ENCODE data around the gene SELENOW. TPM values are rescaled to one million over a fixed set of nuclear protein-coding genes. Genes with fewer than 3 reads are reported as not detected.
"Not testable (repeated sequence)": the region's sequence is repeated elsewhere in the genome, so short reads cannot be mapped to it uniquely, and the experiment has no call there.

The SELENOW gene
- total and polyA plus RNA-seq, 2 donors (not counting 1 experiment from before 2014, with no cell fraction given) = 47.7 to 73.7 TPM

DNA sequence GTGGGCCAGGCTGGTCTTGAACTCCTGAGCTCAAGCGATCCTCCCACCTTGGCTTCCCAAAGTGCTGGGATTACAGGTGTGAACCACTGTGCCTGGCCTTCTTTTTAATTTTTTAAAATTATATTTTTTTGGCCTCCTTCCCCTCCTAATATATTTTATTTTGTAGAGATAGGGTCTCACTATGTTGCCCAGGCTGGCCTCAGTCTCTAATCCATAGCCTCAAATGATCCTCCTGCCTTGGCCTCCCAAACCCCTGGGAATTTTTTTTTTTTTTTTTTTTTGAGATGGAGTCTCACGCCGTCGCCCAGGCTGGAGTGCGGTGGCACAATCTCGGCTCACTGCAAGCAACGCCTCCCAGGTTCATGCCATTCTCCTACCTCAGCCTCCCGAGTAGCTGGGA lies 37.8 kb downstream of the SELENOW start:
- CTCF ChIA-PET = interaction anchor here (0.8 kb wide), 1 partner anchor 457 kb away, joined by 3 read pairs; no protein-coding TSS in a partner anchor
- intact Hi-C loops (cut with micrococcal nuclease) = not testable (repeated sequence)

GRCh38 chr19:47818221-47818620 lies 39.7 kb downstream of the SELENOW start:
- intact Hi-C loops (cut with micrococcal nuclease); H3K4me3 Mint-ChIP-seq; H2AFZ ChIP-seq (ENCODE audit: insufficient read depth, low read depth, low read length, poor library complexity, severe bottlenecking); CTCF ChIA-PET; H3K4me1 Mint-ChIP-seq; H4K20me1 ChIP-seq (ENCODE audit: control insufficient read depth, insufficient read depth, low read length, poor library complexity, severe bottlenecking); H3K27ac ChIP-seq (ENCODE audit: low read length in 2 of 2); H3K9me3 Mint-ChIP-seq (ENCODE audit: insufficient read depth); H3K4me2 ChIP-seq (replicated peaks; ENCODE audit: low read depth, low read length, poor library complexity, severe bottlenecking); H3K79me2 ChIP-seq (ENCODE audit: control insufficient read depth, insufficient read depth, low read length); H3K4me1 ChIP-seq (ENCODE audit: control insufficient read depth in 2 of 2, insufficient read depth in 2 of 2, low read length in 2 of 2); POLR2A ChIA-PET; ATAC-seq (ENCODE audit: low read depth); H3K9ac ChIP-seq (ENCODE audit: low read length); H3K9me3 ChIP-seq (ENCODE audit: control extremely low read depth in 1 of 3, control insufficient read depth in 2 of 3, insufficient read depth in 1 of 3, low read length in 2 of 3); H3K4me3 ChIP-seq (ENCODE audit: control extremely low read depth in 1 of 5, extremely low read depth in 1 of 5, insufficient read depth in 1 of 5, low read depth in 2 of 5, low read length in 4 of 5); DNase-seq; H3K36me3 ChIP-seq (replicated peaks in 1 of 2; ENCODE audit: control extremely low read depth in 1 of 2, control insufficient read depth in 1 of 2, extremely low read depth in 1 of 2, insufficient read depth in 2 of 2, low read length in 1 of 2): not testable (repeated sequence)
- peak overlapping the region; percentile 37 for H3K27ac Mint-ChIP-seq
- peaks cover 0 to 26% (median 4%) of the 10 kb centered on the region in 4 experiments for H3K27me3 ChIP-seq (replicated peaks in 1 of 4; ENCODE audit: control extremely low read depth in 1 of 4, control insufficient read depth in 3 of 4, insufficient read depth in 4 of 4, low read length in 3 of 4)
- peaks cover 43% of the 10 kb centered on the region for H3K27me3 Mint-ChIP-seq
- 88% methylated on average over 1 of the region's 1 CpG for WGBS (ENCODE audit: insufficient coverage)

More for the DNA sequence above, 37.8 kb downstream of the SELENOW start:
- not testable (repeated sequence) for H3K4me3 Mint-ChIP-seq; H3K4me1 Mint-ChIP-seq; H3K9me3 ChIP-seq (ENCODE audit: control extremely low read depth in 1 of 3, control insufficient read depth in 2 of 3, insufficient read depth in 1 of 3, low read length in 2 of 3); H3K9ac ChIP-seq (ENCODE audit: low read length); H3K79me2 ChIP-seq (ENCODE audit: control insufficient read depth, insufficient read depth, low read length); H3K4me1 ChIP-seq (ENCODE audit: control insufficient read depth in 2 of 2, insufficient read depth in 2 of 2, low read length in 2 of 2); H2AFZ ChIP-seq (ENCODE audit: insufficient read depth, low read depth, low read length, poor library complexity, severe bottlenecking); H3K27ac Mint-ChIP-seq; H3K36me3 ChIP-seq (replicated peaks in 1 of 2; ENCODE audit: control extremely low read depth in 1 of 2, control insufficient read depth in 1 of 2, extremely low read depth in 1 of 2, insufficient read depth in 2 of 2, low read length in 1 of 2); H4K20me1 ChIP-seq (ENCODE audit: control insufficient read depth, insufficient read depth, low read length, poor library complexity, severe bottlenecking); H3K4me3 ChIP-seq (ENCODE audit: control extremely low read depth in 1 of 5, extremely low read depth in 1 of 5, insufficient read depth in 1 of 5, low read depth in 2 of 5, low read length in 4 of 5); H3K9me3 Mint-ChIP-seq (ENCODE audit: insufficient read depth); H3K27ac ChIP-seq (ENCODE audit: low read length in 2 of 2); H3K4me2 ChIP-seq (replicated peaks; ENCODE audit: low read depth, low read length, poor library complexity, severe bottlenecking); DNase-seq; ATAC-seq (ENCODE audit: low read depth)
- H3K27me3 Mint-ChIP-seq = peaks cover 34% of the 10 kb centered on the region
- no CpG with 5 or more reads among the region's 8 CpGs for WGBS (ENCODE audit: insufficient coverage)
- POLR2A ChIA-PET = interaction anchor here (0.6 kb wide), 1 partner anchor 501 kb away, joined by 3 read pairs; no protein-coding TSS in a partner anchor
- H3K27me3 ChIP-seq (replicated peaks in 1 of 4; ENCODE audit: control extremely low read depth in 1 of 4, control insufficient read depth in 3 of 4, insufficient read depth in 4 of 4, low read length in 3 of 4) = peaks cover 0 to 23% (median 3%) of the 10 kb centered on the region in 4 experiments
